Measurements from ENCODE around the gene RNF212.
A peak's percentile ranks its signal among the peaks of the same experiment; 100 is the strongest.

The RNF212 gene

DNA sequence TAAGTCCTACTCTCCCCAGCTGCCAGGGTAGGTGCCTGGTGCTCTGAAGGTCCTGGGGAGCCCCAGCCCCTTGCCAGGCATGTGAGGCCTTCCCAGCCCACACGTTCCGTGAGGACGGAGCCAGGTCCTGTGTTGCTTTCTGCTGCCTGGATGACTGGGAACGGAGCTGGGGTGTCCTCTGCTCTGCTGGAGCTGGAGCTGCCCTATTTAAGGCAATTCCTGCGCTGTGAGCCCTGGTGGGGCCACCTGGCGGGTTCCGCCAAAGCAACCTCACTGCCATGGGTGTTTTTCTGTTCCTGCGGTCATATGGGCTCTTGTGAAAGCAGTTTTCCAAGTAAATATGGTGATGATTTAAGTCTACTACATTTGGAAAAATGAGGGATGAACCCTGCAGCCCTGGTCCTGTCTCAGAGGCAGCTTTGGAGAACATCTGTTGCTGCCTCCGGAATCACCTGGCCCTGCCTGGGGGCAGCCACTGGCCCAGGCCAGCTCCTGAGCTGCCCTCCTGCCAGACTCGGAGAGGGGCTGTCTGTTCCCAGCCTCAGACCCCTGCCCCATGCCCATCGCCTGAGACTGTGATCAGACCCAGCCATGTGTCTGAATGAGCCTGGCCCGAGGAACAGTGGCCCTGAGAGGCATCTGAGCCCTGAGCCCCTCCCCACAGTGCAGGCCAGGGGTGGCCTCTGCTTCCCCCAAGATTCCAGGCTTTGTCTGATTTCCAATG lies 68.7 kb downstream of the RNF212 start:
- Mint-ChIP-seq H3K27me3 (peaks cover 66% of the 10 kb centered on the region), H3K36me3 (no peaks in the 10 kb centered on the region), H3K4me3 (no peak overlapping the region)

DNA sequence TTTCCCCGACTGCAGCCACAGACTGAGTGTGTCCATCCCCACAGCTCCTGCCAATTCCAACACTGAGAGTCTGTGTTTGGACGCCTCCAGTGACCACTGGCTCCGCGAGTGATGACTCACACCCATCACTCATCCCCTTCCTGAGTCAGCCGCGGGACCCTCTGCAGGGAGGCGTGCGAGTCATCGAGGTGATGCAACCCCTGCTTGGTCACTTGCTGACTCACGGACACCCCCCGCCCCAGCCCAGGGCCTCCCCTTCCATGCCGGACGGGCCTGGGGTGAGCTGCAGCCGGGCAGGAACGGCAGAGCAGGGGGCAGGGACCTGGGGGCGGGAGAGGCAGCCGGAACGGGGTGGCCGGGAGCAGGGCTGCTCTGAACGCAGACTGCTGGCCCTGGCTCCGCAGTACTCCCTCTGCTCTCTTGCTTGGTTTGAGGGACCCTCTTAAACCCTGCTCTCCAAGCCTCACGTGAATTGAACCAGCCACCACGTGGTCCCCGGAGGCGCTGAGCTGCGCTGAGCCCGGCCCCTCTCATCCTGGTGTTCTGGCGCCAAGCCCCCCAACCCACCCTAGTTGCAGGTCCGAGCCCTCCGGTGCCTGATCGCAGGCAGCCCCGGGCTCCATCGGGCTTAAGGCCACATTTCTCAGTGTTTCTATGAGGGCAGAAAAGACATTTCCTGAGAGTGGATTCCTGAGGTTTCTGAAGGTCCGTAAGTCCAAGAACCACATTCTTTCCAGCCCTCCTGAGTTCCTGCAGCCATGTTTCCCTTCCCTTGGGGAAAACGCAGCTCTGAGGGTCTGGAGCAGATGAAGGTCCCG lies 69.5 kb downstream of the RNF212 start:
- peaks cover 6% of the 10 kb centered on the region for H3K4me1 Mint-ChIP-seq
- H3K4me3 Mint-ChIP-seq: no peak overlapping the region
- peaks cover 58% of the 10 kb centered on the region for H3K27me3 Mint-ChIP-seq
- no peak for ATAC-seq
- peaks cover 2% of the 10 kb centered on the region for H3K9me3 Mint-ChIP-seq
- no peaks in the 10 kb centered on the region for H3K36me3 Mint-ChIP-seq
- H3K27ac Mint-ChIP-seq: no peak overlapping the region

More for the DNA sequence above, 68.7 kb downstream of the RNF212 start:
- Mint-ChIP-seq H3K4me1 (peaks cover 12% of the 10 kb centered on the region), H3K27ac (no peak overlapping the region), H3K9me3 (peaks cover 2% of the 10 kb centered on the region)
- ATAC-seq: no peak

DNA sequence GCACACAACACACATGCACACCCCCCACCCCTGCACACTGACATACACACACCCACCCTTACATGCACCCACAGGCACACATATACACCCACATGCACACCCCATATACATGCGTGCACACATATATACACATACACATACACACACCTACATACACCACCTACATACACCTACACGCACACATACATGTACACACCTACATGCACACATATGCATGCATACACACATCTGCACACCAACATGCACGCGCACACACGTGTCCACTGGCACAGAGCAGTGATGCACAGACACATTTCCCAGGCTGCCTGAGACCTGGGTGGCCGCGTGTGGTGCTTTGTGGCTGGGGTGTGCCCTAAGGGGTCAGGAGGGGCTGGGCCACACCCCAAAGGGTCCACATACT lies 70.2 kb downstream of the RNF212 start:
- no peak for ATAC-seq
- Mint-ChIP-seq H3K27ac (no peak overlapping the region), H3K4me1 (no peaks in the 10 kb centered on the region), H3K27me3 (peaks cover 51% of the 10 kb centered on the region), H3K4me3 (no peak overlapping the region), H3K36me3 (no peaks in the 10 kb centered on the region), H3K9me3 (peaks cover 2% of the 10 kb centered on the region)

DNA sequence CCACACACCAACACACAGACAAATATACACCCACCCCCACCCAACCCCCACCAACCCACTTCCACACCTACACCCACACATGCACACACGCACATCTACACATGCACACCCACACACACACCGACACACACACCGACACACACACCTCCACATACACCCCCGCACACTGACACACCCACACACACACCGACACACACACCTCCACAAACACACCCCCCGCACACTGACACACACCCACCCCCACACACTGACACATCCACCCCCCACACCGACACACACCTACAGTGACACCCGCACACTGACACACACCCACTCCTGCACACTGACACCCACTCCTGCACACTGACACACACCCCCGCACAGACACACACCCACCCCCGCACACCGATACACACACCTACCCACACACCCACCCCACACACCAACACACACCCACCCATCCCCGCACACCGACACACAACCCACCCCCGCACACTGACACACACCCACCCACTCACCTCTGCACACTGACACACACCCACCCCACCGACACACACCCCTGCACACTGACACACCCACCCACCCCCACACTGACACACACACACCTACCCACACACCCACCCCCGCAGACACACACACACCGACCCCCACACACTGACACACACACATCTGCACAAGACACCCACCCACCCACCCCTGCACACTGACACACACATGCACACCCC lies 70.9 kb downstream of the RNF212 start:
- H3K27ac Mint-ChIP-seq: no peak overlapping the region
- H3K27me3 Mint-ChIP-seq: peaks cover 44% of the 10 kb centered on the region
- H3K4me3 Mint-ChIP-seq: no peak overlapping the region
- no peaks in the 10 kb centered on the region for H3K36me3 Mint-ChIP-seq
- no peaks in the 10 kb centered on the region for H3K4me1 Mint-ChIP-seq
- peaks cover 2% of the 10 kb centered on the region for H3K9me3 Mint-ChIP-seq
- ATAC-seq: peak; percentile 39

DNA sequence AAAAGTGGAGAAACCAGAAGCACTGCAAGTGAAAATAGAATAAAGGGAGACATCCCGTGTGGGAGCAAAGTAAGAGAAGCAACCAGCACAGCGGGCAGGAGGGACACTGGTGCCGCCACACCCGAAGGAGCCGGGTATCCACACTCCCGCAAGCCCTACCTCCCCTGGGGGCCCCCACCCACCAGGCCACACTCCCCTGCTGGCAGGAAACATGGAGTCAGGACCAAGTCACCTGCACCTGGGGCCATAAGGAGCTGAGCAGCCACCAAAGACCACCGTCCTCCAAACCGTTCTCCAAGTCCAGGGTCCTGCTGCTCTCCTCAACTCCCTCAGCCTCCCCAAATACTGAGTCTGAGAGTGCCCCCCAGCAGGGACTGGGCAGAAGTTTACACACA lies 71.4 kb downstream of the RNF212 start:
- Mint-ChIP-seq H3K9me3 (peaks cover 2% of the 10 kb centered on the region), H3K27me3 (peaks cover 39% of the 10 kb centered on the region), H3K4me3 (no peak overlapping the region), H3K36me3 (no peaks in the 10 kb centered on the region), H3K4me1 (no peaks in the 10 kb centered on the region), H3K27ac (no peak overlapping the region)
- ATAC-seq: no peak

DNA sequence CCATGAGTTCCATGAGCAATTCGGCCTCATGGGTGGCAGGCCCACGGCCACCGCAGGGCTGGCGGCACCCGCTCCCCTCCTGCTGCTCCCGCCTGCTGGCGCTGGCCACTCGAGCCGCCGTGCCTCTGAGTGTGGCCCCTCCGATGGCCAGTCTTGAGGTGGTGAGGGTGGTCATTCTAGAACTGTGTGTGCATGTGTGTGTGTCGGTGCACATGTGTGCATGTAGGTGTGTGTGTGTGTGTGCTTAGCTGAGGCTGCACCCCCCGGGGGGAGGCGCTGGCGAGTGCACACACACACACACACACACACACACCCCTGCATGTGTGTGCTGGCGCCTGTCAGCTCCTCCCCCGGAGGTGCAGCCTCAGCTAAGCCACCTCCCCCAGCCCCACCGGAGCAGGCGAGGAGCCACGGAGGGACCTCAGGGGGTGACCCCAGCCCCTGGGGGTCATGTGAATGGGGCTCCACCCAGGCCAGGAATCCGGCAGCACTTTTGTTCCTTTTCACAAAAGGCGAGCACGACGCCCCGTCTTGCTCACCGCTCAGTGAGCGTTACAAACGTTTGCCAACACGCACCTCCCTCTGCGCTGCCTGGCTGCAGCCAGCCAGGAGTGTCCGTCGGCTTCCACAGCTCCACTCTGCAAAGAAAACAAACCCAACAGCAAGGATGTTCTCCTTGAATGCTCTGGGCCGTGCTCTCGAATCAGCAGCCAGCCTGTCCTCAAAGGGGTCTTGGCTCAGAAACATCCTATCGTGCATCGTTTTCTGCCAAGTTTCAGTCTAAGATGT lies 72.0 kb downstream of the RNF212 start:
- no peak overlapping the region for H3K4me3 Mint-ChIP-seq
- H3K36me3 Mint-ChIP-seq: no peaks in the 10 kb centered on the region
- H3K4me1 Mint-ChIP-seq: no peaks in the 10 kb centered on the region
- H3K27me3 Mint-ChIP-seq: peaks cover 33% of the 10 kb centered on the region
- peaks cover 2% of the 10 kb centered on the region for H3K9me3 Mint-ChIP-seq
- no peak overlapping the region for H3K27ac Mint-ChIP-seq
- no peak for ATAC-seq

DNA sequence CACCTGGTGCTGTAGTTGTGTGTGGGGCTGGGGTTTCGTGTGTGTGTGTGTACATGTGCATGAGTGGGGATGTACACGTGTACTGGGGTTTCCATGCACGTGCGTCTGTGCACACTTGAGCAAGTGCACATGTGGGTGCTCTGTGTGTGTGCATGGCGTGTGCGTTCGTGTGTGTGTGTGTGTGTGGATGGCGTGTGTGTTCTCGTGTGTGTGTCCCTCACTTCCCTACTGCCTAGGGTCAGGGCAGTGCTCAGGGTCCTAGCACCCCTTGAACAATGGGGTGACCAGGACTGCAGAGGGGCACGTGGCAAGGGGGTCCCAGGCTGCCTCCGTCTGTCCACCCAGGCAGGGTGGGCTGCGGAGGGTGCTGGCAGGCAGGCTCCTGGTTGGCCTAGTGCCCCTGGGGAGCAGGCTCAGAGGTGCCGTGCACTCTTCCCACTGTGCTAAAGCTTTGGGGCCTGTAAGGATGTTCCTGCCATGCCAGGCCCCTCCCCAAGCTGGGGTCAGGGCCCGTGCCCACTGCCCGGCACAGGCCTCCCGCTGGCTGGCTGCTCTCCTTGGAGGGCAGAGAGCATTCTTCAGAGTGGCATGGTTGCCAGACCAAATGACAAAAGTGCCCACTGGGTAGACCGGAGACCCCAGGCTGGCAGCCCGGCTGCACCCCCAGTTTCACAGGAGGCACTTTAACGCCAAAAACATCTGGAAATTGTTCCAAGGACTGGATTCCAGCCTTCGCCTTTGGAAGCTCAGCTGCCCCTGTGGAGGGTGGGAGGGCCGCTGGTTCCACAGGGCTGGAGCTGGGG lies 72.8 kb downstream of the RNF212 start:
- Mint-ChIP-seq H3K9me3 (peaks cover 2% of the 10 kb centered on the region), H3K4me3 (no peak overlapping the region), H3K27me3 (peaks cover 31% of the 10 kb centered on the region), H3K4me1 (no peaks in the 10 kb centered on the region), H3K36me3 (no peaks in the 10 kb centered on the region), H3K27ac (no peak overlapping the region)
- no peak for ATAC-seq

DNA sequence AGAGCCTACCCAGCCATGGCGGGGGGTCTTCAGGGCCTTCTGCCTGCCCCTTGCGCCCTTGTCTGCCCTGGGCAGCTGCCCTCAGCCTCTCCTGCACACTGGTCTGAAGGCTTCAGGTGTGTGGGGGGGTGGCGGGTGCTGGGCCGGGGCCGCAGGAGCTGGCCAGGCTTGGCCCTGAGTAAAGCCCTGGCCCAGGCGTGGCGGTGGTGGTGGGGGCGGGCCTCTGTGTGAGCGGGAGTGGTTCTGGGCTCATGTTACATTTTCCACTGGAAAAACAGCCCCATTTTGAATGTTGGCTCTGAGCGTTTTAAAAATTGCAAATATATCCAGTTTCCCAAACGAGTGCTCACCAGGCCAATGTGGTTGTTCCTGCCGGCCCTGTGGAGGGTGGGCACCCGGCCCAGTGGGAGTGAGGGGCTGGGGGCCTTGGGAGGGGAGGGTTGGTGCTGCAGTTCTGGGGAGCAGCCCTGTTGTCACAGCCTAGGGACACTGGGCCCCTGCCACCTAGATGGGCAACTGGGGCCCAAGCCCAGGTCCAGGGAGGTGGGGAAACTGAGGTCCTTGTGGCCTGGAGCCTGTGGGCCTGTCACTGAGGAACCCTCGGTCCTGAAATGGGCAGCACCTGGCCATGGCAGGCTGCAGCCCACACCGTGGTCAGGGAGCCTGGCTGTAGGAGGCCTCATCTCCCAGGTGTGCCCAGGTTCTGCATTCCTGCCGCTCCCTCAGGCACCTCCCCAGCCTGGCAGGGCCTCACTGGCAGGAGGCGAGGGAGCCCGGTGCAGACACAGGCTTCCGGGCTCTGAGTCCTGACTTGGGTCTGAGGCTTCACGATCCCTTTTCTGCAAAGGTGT lies 73.6 kb downstream of the RNF212 start:
- Mint-ChIP-seq H3K27me3 (peaks cover 31% of the 10 kb centered on the region), H3K9me3 (peaks cover 2% of the 10 kb centered on the region), H3K27ac (no peak overlapping the region), H3K4me3 (no peak overlapping the region), H3K4me1 (no peaks in the 10 kb centered on the region), H3K36me3 (no peaks in the 10 kb centered on the region)
- no peak for ATAC-seq

DNA sequence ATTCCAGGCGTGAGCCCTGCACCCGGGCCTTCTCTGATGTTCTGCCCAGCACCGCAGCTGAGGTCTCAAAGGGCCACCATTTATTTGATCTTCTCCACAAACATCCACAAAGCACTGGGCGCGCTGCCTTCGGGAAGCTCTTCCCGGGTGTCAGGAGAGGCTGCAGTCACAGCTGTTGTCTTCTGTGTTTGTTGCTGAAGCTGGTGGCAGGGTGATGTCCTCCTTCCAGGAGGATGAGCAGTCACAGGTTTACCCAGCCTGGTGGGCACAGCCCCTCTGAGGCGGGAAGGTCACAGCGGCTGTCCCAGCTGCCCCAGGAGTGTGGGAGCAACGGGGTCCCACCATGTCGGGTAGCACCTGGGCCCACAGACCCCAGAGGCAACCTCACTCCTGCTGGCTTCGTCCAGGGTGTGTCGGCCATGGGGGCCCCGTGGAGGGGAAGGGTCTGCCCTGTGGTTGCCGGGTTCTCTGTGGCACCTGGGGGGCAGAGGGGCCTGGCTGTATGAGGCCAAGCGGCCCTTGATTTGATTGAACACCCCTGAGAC lies 74.3 kb downstream of the RNF212 start:
- H3K4me1 Mint-ChIP-seq: no peaks in the 10 kb centered on the region
- peaks cover 2% of the 10 kb centered on the region for H3K9me3 Mint-ChIP-seq
- H3K36me3 Mint-ChIP-seq: no peaks in the 10 kb centered on the region
- no peak overlapping the region for H3K27ac Mint-ChIP-seq
- peaks cover 31% of the 10 kb centered on the region for H3K27me3 Mint-ChIP-seq
- no peak overlapping the region for H3K4me3 Mint-ChIP-seq
- no peak for ATAC-seq

DNA sequence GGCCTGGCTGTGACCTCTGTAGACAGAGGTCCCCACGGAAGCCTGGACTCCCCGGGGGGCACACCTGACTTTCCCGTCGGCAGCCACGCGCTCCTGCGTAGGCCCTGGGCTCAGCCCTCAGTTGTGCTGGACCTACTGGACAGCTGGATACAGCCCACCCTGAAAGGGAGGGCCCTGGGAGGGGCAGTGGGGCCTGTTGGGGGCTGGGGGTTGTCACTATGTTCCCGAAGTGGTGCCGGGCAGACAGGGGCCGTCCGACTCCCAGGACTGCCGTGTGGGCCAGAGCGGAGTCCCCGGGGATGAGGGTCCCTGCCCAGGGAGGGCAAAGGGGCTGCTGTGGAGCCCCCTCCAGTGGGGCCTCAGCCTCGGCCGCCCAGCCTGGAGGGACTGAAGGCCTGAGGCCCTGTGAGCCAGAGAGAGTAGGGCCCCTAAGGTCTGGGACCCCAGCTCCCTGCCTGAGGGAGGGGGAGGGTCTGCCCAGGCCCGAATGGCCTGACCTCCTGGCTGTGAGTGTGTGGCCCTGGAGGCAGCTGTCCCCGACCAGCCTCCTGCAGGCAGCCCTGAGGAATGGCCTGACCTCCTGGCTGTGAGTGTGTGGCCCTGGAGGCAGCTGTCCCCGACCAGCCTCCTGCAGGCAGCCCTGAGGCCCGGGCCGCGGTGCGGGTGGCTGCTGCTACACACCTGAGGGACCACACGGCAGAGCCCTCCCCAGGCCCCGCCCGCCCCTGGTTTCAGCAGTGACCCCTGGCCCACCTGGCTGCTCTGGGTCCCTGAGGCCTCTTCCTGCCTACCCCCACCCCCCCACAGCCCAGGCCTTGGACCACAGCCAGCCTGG lies 76.2 kb downstream of the RNF212 start:
- Mint-ChIP-seq H3K27ac (no peak overlapping the region), H3K4me1 (no peaks in the 10 kb centered on the region), H3K4me3 (no peak overlapping the region), H3K36me3 (no peaks in the 10 kb centered on the region), H3K27me3 (peaks cover 36% of the 10 kb centered on the region), H3K9me3 (no peaks in the 10 kb centered on the region)
- no peak for ATAC-seq

DNA sequence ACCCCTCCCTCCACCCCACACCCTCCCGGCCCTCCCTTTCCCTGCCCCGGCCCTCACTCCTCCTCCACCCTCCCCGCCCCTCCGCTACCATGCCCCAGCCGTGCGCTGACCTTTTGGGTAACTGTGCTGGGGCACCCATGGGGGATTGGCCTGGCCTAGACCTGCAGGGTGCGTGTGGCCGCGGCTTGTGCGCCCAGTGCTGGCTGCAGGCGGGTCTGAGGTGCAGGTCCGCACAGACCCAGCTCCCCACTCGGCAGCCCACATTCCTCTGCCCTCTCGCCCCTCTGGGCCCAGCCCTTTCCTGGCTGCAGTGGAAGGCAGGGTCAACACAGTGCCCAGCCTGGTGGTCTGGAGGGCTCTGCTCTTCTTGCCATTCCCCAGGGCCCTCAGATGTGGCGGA lies 77.3 kb downstream of the RNF212 start:
- Mint-ChIP-seq H3K36me3 (no peaks in the 10 kb centered on the region), H3K27ac (no peak overlapping the region), H3K9me3 (no peaks in the 10 kb centered on the region), H3K4me1 (no peaks in the 10 kb centered on the region), H3K27me3 (peaks cover 47% of the 10 kb centered on the region), H3K4me3 (no peak overlapping the region)
- no peak for ATAC-seq

DNA sequence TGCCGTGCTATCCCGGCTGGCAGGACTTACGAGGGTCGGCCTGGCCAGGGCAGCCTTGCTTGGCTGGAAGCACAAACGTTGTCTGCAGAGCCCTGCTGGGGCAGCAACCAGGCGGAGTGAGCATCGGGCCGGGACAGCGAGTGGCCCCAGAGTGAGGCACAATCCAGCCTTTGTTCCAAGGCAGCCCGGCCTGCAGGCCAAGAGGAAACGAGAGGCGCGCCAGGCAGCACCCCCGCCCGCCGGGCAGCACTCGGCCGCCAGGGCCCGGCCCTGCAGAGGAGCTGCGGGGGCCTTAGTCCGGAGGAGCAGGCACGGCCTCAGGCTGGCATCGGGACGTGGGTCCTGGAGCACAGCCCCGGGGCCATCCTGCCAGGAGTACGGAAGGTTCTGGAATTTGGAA lies 77.9 kb downstream of the RNF212 start:
- Mint-ChIP-seq H3K36me3 (no peaks in the 10 kb centered on the region), H3K27me3 (peaks cover 52% of the 10 kb centered on the region), H3K4me3 (no peak overlapping the region), H3K9me3 (no peaks in the 10 kb centered on the region), H3K27ac (no peak overlapping the region), H3K4me1 (no peaks in the 10 kb centered on the region)
- ATAC-seq: no peak
